ENCODE results near the gene ATP6V1B1. TPM values are rescaled to one million over a fixed set of nuclear protein-coding genes. Genes with fewer than 3 reads are reported as not detected.

The ATP6V1B1 gene
- total RNA-seq, 1 donor from 2014 or later = 2.4 TPM

- ATAC-seq = no peak
These were observed 7.3 kb upstream of the ATP6V1B1 start for GRCh38 chr2:70928366-70928765.

GRCh38 chr2:70930371-70931329 is 5.0 kb upstream of the ATP6V1B1 start:
- ATAC-seq = no peak

GRCh38 chr2:70931376-70932000 is 4.2 kb upstream of the ATP6V1B1 start:
- ATAC-seq = no peak

GRCh38 chr2:70932631-70933230 is 3.0 kb upstream of the ATP6V1B1 start:
- no peak for ATAC-seq

- ATAC-seq = no peak
These were observed 719 bp upstream of the ATP6V1B1 start for GRCh38 chr2:70934981-70935380.

GRCh38 chr2:70936165-70936978 is 672 bp downstream of the ATP6V1B1 start:
- peak; percentile 12 for ATAC-seq

GRCh38 chr2:70936979-70937811 is 1.5 kb downstream of the ATP6V1B1 start:
- no peak for ATAC-seq

- no peak for ATAC-seq
These were observed 2.3 kb downstream of the ATP6V1B1 start for GRCh38 chr2:70937866-70938585.

- no peak for ATAC-seq
These were observed 2.9 kb downstream of the ATP6V1B1 start for GRCh38 chr2:70938586-70938950.

- ATAC-seq = no peak
These were observed 3.5 kb downstream of the ATP6V1B1 start for GRCh38 chr2:70939001-70939838.

- no peak for ATAC-seq
These were observed 4.3 kb downstream of the ATP6V1B1 start for GRCh38 chr2:70939839-70940580.

- no peak for ATAC-seq
These were observed 5.5 kb downstream of the ATP6V1B1 start for GRCh38 chr2:70941186-70941585.

- ATAC-seq = no peak
These were observed 6.0 kb downstream of the ATP6V1B1 start for GRCh38 chr2:70941701-70942100.

- ATAC-seq = no peak
These were observed 6.9 kb downstream of the ATP6V1B1 start for GRCh38 chr2:70942396-70943204.

- ATAC-seq = peak; percentile 26
These were observed 7.6 kb downstream of the ATP6V1B1 start for GRCh38 chr2:70943205-70943871.

GRCh38 chr2:70944111-70944690 is 8.5 kb downstream of the ATP6V1B1 start:
- no peak for ATAC-seq

- no peak for ATAC-seq
These were observed 11.2 kb downstream of the ATP6V1B1 start for GRCh38 chr2:70946832-70947442.

Data from esophagus mucosa (tissue), 1 donor.